Common myeloid progenitor, CD34-positive (primary cell): ENCODE measurements around the gene ITSN2.
A peak's percentile ranks its signal among the peaks of the same experiment; 100 is the strongest.

Experiments used
- CTCF ChIA-PET: fragments of 350-600 bp; sonication (Branson Sonifier 250); formaldehyde crosslinking; loops from one replicate; lab custom pipeline; 2021; ENCODE audit warnings: antibody characterized with exemption; lab: Charles Lee
- POLR2A ChIA-PET: fragments of 350-600 bp; sonication (Branson Sonifier 250); formaldehyde crosslinking; loops from one replicate; lab custom pipeline; 2021; ENCODE audit warnings: antibody characterized with exemption; lab: Charles Lee
- DNase-seq, 3 donors: peaks; one replicate each; pipeline versions ENCODE4 v3.0.0 to v3.0.0-alpha.2; 2013
- H3K27ac ChIP-seq, 2 experiments: 1 replicate in 1 of 2; 2 replicates in 1 of 2; pipeline ENCODE4 v1.7.0; 2013; ENCODE audit warnings: inconsistent platforms in 2 of 2, low read length in 2 of 2, mild to moderate bottlenecking in 2 of 2, low read depth in 1 of 2, moderate library complexity in 1 of 2; ENCODE audit not compliant: severe bottlenecking in 2 of 2, insufficient read depth in 1 of 2, poor library complexity in 1 of 2
- H3K27me3 ChIP-seq, 5 experiments: replicated peaks in 2 of 5; 1 replicate in 3 of 5; 2 replicates in 2 of 5; pipeline versions ENCODE4 v1.6.1 to v1.7.0; 2013; ENCODE audit warnings: low read length in 4 of 5, mild to moderate bottlenecking in 2 of 5, moderate library complexity in 2 of 5, inconsistent platforms in 1 of 5; ENCODE audit not compliant: insufficient read depth in 5 of 5, control insufficient read depth in 4 of 5
- H3K36me3 ChIP-seq, 4 experiments: 1 replicate in 2 of 4; 2 replicates in 2 of 4; pipeline versions ENCODE4 v1.6.1 to v1.7.0; 2013; ENCODE audit warnings: low read length in 3 of 4, control low read depth in 1 of 4, mild to moderate bottlenecking in 1 of 4; ENCODE audit not compliant: control insufficient read depth in 4 of 4, insufficient read depth in 4 of 4
- H3K4me1 ChIP-seq, 4 experiments: 1 replicate in 3 of 4; 2 replicates in 1 of 4; pipeline versions ENCODE4 v1.6.1 to v1.7.1; 2013; ENCODE audit warnings: low read length in 3 of 4, mild to moderate bottlenecking in 3 of 4, control low read depth in 1 of 4, inconsistent platforms in 1 of 4, moderate library complexity in 1 of 4; ENCODE audit not compliant: control insufficient read depth in 4 of 4, insufficient read depth in 4 of 4; ENCODE audit errors: control extremely low read depth in 1 of 4
- H3K4me3 ChIP-seq, 7 experiments: 1 replicate in 4 of 7; 2 replicates in 3 of 7; pipeline versions ENCODE4 v1.5.1 to v1.7.0; 2013; ENCODE audit warnings: mild to moderate bottlenecking in 7 of 7, low read length in 6 of 7, moderate library complexity in 6 of 7, inconsistent platforms in 2 of 7, low read depth in 2 of 7, control low read depth in 1 of 7; ENCODE audit not compliant: insufficient read depth in 4 of 7, control insufficient read depth in 1 of 7; ENCODE audit errors: extremely low read depth in 1 of 7
- H3K9me3 ChIP-seq, 5 experiments: 1 replicate in 4 of 5; 2 replicates in 1 of 5; pipeline versions ENCODE4 v1.6.1 to v1.7.1; 2013; ENCODE audit warnings: low read length in 4 of 5, mild to moderate bottlenecking in 2 of 5, inconsistent platforms in 1 of 5, low read depth in 1 of 5, moderate library complexity in 1 of 5; ENCODE audit not compliant: control insufficient read depth in 4 of 5, insufficient read depth in 2 of 5; ENCODE audit errors: control extremely low read depth in 1 of 5
- WGBS: methylation state at CpG from one replicate; pipeline ENCODE4 v1.1.5; 2013; ENCODE audit not compliant: insufficient coverage; 5-methylcytosine and 5-hydroxymethylcytosine counted together

The ITSN2 gene

DNA sequence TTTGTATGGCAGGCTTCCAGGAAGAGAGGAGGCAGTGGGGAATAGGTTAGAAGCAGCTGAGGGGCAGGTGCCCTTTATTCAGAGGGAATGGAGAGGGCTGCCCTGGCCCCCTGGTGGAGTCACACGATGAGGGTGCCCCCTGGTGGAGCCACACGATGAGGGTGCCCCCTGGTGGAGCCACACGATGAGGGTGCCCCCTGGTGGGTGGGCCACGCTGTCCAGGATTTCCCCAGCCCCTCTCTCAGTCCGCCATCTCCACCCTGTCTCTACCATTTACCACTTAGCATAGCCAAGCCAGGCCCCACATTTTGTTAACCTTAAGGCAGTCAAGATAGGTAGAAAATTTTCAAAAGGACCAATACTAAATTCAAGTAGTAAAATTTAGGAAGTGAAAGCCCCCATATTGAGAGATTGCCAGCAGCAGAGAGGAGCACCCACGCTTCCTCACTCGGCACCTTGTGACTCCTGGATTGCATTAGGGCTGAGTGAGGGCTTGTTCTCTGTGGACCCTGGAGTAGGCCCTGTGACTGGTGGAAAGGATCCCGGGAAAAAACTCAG, 195.8 kb downstream of the ITSN2 start:
- WGBS, result 60% methylated on average over 7 of the region's 8 CpGs

DNA sequence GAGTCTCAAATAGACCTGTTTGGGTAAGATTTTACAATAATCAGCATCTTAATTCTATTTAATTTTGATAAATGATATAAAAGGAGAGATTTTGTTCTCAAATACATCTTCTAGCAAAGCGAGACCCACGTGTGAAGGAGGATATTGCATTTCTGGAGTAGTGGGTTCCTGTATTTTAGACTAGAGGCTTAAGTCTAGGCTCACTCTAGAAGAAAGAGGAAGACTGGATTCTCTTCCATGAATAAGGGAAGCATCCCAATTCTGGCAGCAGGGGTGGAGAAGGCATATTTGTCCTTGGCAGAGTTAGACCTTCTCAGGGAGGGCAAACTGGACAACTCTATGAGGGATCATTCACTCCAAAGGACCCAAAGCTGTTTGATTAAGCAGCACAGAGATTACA, 196.7 kb downstream of the ITSN2 start:
- H3K4me1 ChIP-seq, result no peaks in the 10 kb centered on the region
- ChIA-PET POLR2A (no interaction called here), CTCF (interaction anchor here (0.5 to 4.4 kb wide), 6 partner anchors 7 to 79 kb away, joined by 3 to 25 read pairs (median 3); partner anchors contain the start of gene TP53I3)
- no peaks in the 10 kb centered on the region for H3K27me3 ChIP-seq
- 71% methylated on average over 2 of the region's 2 CpGs for WGBS
- H3K36me3 ChIP-seq, result peaks cover 0 to 21% (median 12%) of the 10 kb centered on the region in 4 experiments
- no peak overlapping the region for H3K27ac ChIP-seq
- peaks cover 0 to 6% (median 4%) of the 10 kb centered on the region in 5 experiments for H3K9me3 ChIP-seq
- H3K4me3 ChIP-seq, result no peak overlapping the region
- DNase-seq, result no peak

More for the DNA sequence above, 195.8 kb downstream of the ITSN2 start:
- Histone ChIP-seq H3K27ac (no peak overlapping the region), H3K4me1 (no peaks in the 10 kb centered on the region), H3K36me3 (peaks cover 0 to 13% (median 7%) of the 10 kb centered on the region in 4 experiments), H3K4me3 (no peak overlapping the region), H3K9me3 (peaks cover 0 to 6% (median 4%) of the 10 kb centered on the region in 5 experiments), H3K27me3 (no peaks in the 10 kb centered on the region)
- ChIA-PET POLR2A (no interaction called here), CTCF (interaction anchor here (0.5 to 4.4 kb wide), 5 partner anchors 9 to 80 kb away, joined by 3 to 25 read pairs (median 3); partner anchors contain the start of gene TP53I3)
- peak; percentile 55 to 76 (median 67) for DNase-seq

DNA sequence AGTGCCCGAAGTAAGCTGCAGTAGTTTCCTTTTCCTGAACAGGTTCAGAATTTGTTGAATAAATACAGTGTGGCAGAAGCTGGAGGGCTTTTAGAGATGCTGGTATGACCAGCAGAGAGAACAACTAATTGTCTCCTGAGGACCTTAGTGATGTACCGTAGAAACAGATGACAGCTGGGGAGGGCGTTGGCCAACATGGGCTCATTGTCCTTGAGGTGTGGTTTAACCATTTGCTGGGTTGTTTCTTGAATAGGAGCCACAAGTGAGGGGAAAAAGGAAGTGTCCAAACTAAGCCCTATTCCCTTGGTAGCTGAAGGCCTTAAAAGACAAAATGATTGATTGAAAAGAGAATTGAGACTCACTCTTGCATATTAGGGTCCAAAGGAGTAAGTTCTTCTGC, 197.2 kb downstream of the ITSN2 start:
- ChIA-PET POLR2A (no interaction called here), CTCF (interaction anchor here (0.9 to 4.4 kb wide), 6 partner anchors 8 to 79 kb away, joined by 3 to 25 read pairs (median 4); partner anchors contain the start of gene TP53I3)
- WGBS, result 61% methylated on average over 2 of the region's 3 CpGs
- DNase-seq, result no peak
- Histone ChIP-seq H3K27ac (no peak overlapping the region), H3K4me3 (no peak overlapping the region), H3K9me3 (peaks cover 0 to 6% (median 4%) of the 10 kb centered on the region in 5 experiments), H3K36me3 (peaks cover 0 to 23% (median 13%) of the 10 kb centered on the region in 4 experiments), H3K27me3 (no peaks in the 10 kb centered on the region), H3K4me1 (no peaks in the 10 kb centered on the region)

DNA sequence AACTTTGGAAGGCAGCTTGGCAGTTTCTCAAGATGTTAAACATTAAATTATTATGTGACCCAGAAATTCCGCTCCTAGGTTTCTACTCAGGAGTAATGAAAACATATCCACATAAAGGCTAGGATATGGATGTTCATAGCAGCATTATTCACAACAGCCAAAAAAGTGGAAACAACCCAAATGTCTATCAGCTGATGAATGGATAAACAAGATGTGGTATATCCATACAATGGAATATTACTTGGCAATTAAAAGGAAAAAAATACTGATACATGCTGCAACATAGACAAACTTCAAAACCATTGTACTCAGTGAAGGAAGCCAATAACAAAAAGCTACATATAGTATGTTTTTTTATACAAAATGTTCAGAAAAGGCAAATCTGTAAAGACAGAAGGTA, 197.8 kb downstream of the ITSN2 start:
- CTCF ChIA-PET, result interaction anchor here (0.9 to 4.4 kb wide), 4 partner anchors 8 to 78 kb away, joined by 3 to 25 read pairs (median 7); partner anchors contain the start of gene TP53I3
- H3K4me3 ChIP-seq, result no peak overlapping the region
- H3K27ac ChIP-seq, result no peak overlapping the region
- peaks cover 0 to 6% (median 4%) of the 10 kb centered on the region in 5 experiments for H3K9me3 ChIP-seq
- no peaks in the 10 kb centered on the region for H3K4me1 ChIP-seq
- POLR2A ChIA-PET, result interaction anchor here (0.6 kb wide), 1 partner anchor 152 kb away, joined by 3 read pairs; no protein-coding TSS in a partner anchor
- H3K27me3 ChIP-seq, result no peaks in the 10 kb centered on the region
- DNase-seq, result no peak
- no CpG with 5 or more reads among the region's 1 CpG for WGBS
- H3K36me3 ChIP-seq, result peaks cover 0 to 23% (median 13%) of the 10 kb centered on the region in 4 experiments

DNA sequence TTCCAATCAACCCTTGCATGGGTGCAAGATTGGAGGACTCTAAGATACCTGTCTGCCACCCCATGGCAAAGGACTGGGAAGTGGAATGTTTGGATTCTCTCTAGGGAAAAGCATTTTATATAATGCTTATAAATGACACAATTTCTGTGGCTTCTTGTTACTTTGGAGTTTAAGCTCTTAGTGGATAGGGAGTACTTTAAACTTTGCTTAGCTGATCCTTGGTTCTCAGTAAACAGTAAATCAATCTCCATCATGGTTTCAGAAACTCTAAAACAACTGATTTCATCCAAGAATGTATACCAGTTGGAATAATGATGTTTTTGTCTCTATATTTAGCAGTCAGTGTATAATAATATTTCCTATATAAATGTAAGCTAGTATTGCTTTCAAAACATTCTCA, 199.6 kb downstream of the ITSN2 start:
- ChIA-PET CTCF (interaction anchor here (0.9 to 4.4 kb wide), 4 partner anchors 10 to 333 kb away, joined by 3 to 25 read pairs (median 6); partner anchors contain the start of gene TP53I3), POLR2A (no interaction called here)
- no peak overlapping the region for H3K27ac ChIP-seq
- no peaks in the 10 kb centered on the region for H3K27me3 ChIP-seq
- H3K36me3 ChIP-seq, result peaks cover 0 to 23% (median 13%) of the 10 kb centered on the region in 4 experiments
- no peak overlapping the region for H3K4me3 ChIP-seq
- H3K4me1 ChIP-seq, result no peaks in the 10 kb centered on the region
- peaks cover 0 to 6% (median 4%) of the 10 kb centered on the region in 5 experiments for H3K9me3 ChIP-seq
- DNase-seq, result no peak

DNA sequence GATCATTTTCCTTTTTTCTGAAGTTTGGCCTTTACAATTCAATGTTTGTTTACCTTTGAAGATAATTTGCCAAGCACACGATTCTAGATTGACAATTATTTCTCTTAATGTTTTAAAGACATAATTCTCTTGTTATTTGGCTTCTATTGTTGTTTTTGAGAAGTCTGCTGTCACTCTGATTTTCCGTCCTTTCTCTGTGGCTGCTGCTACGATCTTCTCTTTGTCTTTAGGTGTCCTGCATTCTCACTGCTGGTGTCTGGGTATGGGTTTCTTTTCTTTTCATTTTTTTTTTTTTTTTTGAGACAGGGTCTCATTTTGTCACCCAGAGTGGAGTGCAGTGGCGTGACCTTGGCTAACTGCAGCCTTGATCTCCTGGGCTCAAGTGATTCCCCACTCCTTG, 200.6 kb downstream of the ITSN2 start:
- Histone ChIP-seq H3K9me3 (peaks cover 0 to 6% (median 4%) of the 10 kb centered on the region in 5 experiments), H3K36me3 (peaks cover 0 to 23% (median 13%) of the 10 kb centered on the region in 4 experiments), H3K4me3 (no peak overlapping the region), H3K4me1 (no peaks in the 10 kb centered on the region), H3K27me3 (no peaks in the 10 kb centered on the region), H3K27ac (no peak overlapping the region)
- WGBS, result 90% methylated on average over 2 of the region's 4 CpGs
- ChIA-PET POLR2A (no interaction called here), CTCF (no interaction called here)
- peak in 1 of 3 donors; percentile 23 for DNase-seq

DNA sequence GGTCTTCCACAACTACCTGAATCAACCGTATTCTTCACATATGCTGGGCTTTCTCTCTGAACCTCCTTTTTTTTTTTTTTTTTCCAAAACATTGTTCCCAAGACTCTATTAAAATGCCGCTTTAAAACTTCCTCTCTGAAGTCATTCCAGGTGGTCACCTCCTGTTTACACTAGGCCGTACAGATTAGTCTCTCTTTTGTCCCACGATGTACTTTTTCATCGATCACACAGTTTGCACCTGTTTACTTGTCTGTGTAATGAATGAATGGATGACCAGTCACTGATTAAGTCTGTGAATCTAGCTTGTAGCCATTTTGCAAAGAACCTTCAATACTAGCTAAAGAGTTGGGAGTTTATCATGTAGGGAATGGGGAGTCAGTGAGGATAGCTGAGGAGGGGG, 202.2 kb downstream of the ITSN2 start:
- Histone ChIP-seq H3K27ac (no peak overlapping the region), H3K36me3 (peaks cover 0 to 23% (median 14%) of the 10 kb centered on the region in 4 experiments), H3K27me3 (no peaks in the 10 kb centered on the region), H3K9me3 (peaks cover 0 to 6% (median 4%) of the 10 kb centered on the region in 5 experiments), H3K4me1 (no peaks in the 10 kb centered on the region), H3K4me3 (no peak overlapping the region)
- no peak for DNase-seq
- ChIA-PET POLR2A (no interaction called here), CTCF (interaction anchor here (1.0 to 1.6 kb wide), 2 partner anchors 10 to 19 kb away, joined by 4 read pairs; no protein-coding TSS in a partner anchor)
- no CpG with 5 or more reads among the region's 5 CpGs for WGBS
